ENCODE data around the gene PAM.

GRCh38 chr5:102742215-102742614, 12.9 kb upstream of the PAM start:
- no peak for TF ChIP-seq POLR2A (IDR thresholded peaks at IDR 0.05)
- TF ChIP-seq, protein P1, sequence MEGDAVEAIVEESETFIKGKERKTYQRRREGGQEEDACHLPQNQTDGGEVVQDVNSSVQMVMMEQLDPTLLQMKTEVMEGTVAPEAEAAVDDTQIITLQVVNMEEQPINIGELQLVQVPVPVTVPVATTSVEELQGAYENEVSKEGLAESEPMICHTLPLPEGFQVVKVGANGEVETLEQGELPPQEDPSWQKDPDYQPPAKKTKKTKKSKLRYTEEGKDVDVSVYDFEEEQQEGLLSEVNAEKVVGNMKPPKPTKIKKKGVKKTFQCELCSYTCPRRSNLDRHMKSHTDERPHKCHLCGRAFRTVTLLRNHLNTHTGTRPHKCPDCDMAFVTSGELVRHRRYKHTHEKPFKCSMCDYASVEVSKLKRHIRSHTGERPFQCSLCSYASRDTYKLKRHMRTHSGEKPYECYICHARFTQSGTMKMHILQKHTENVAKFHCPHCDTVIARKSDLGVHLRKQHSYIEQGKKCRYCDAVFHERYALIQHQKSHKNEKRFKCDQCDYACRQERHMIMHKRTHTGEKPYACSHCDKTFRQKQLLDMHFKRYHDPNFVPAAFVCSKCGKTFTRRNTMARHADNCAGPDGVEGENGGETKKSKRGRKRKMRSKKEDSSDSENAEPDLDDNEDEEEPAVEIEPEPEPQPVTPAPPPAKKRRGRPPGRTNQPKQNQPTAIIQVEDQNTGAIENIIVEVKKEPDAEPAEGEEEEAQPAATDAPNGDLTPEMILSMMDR (IDR thresholded peaks at IDR 0.05): no peak

Data from testis (tissue), 2 donors.